ENCODE data around the gene PRKAR2A. TPM values are rescaled to one million over a fixed set of nuclear protein-coding genes. Genes with fewer than 3 reads are reported as not detected.

The PRKAR2A gene
- polyA plus RNA-seq, 2 of the 4 experiments (the other 2 are of a cell fraction), result 15.3 to 17.2 TPM

DNA sequence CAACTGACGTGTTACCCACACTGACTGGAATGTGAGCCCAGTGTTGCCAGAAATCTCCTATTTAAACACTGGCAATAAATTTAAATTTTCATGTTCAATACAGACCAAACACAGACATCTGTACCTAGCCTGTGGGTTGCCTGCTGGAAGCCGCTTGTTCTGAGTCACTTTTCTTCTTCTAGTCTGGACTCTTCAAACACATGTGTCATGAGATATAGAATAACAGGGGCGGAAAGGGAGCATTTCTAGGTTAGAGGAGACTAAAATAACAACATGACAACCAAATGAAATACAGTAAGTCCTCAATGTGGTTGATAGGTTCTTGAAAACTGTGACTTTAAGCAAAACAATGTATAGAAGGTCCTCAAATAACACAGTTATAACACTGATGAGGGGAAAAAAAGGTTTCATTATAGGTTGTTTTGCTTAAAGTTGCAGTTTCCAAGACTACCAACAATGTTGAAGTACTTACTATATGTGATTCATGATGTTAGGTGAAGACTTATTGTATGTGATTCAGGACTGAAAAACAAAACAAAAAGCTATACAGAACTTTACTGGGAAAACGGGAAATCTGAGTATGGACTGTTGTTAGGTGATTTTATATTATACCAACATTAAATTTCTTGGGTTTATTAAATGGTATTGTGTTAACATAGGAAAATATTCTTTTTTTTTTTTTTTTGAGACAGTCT lies 63.1 kb downstream of the PRKAR2A start:
- ATAC-seq (peak in 1 of 2 experiments; percentile 52; a peak in 2 of 6 replicates), FAIRE-seq (no peak), DNase-seq (ENCODE audit: low read depth in 1 of 2, low spot score in 1 of 2) (no peak)
- ChIA-PET CTCF (interaction anchor here (0.7 kb wide), 2 partner anchors 50 to 591 kb away, joined by 3 read pairs; no protein-coding TSS in a partner anchor), POLR2A (no interaction called here)
- WGBS (ENCODE audit: missing lambda C conversion rate), result 80% methylated on average over 4 of the region's 4 CpGs
- Histone ChIP-seq H3K4me1 (no peaks in the 10 kb centered on the region), H3K4me2 (no peak overlapping the region), H3K4me3 (no peak overlapping the region), H3K9me3 (no peaks in the 10 kb centered on the region), H3K27ac (no peak overlapping the region)
- no peak for TF ChIP-seq NR3C1 (IDR thresholded peaks at IDR 0.05)
- TF ChIP-seq RARB (CRISPR knock-in tag; IDR thresholded peaks at IDR 0.05), result no peak
- TF ChIP-seq, protein P1, sequence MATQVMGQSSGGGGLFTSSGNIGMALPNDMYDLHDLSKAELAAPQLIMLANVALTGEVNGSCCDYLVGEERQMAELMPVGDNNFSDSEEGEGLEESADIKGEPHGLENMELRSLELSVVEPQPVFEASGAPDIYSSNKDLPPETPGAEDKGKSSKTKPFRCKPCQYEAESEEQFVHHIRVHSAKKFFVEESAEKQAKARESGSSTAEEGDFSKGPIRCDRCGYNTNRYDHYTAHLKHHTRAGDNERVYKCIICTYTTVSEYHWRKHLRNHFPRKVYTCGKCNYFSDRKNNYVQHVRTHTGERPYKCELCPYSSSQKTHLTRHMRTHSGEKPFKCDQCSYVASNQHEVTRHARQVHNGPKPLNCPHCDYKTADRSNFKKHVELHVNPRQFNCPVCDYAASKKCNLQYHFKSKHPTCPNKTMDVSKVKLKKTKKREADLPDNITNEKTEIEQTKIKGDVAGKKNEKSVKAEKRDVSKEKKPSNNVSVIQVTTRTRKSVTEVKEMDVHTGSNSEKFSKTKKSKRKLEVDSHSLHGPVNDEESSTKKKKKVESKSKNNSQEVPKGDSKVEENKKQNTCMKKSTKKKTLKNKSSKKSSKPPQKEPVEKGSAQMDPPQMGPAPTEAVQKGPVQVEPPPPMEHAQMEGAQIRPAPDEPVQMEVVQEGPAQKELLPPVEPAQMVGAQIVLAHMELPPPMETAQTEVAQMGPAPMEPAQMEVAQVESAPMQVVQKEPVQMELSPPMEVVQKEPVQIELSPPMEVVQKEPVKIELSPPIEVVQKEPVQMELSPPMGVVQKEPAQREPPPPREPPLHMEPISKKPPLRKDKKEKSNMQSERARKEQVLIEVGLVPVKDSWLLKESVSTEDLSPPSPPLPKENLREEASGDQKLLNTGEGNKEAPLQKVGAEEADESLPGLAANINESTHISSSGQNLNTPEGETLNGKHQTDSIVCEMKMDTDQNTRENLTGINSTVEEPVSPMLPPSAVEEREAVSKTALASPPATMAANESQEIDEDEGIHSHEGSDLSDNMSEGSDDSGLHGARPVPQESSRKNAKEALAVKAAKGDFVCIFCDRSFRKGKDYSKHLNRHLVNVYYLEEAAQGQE (IDR thresholded peaks at IDR 0.05), result no peak
- no peak for TF ChIP-seq ZC3H11A (IDR thresholded peaks at IDR 0.05)
- no peak for TF ChIP-seq RAD21 (conservative IDR thresholded peaks at IDR 0.05 in 1 of 2, IDR thresholded peaks at IDR 0.05 in 1 of 2)
- TF ChIP-seq FOSB (CRISPR knock-in tag; IDR thresholded peaks at IDR 0.05), result no peak
- TF ChIP-seq FOSL2 (IDR thresholded peaks at IDR 0.05), result no peak
- TF ChIP-seq FOSL2 (CRISPR knock-in tag; IDR thresholded peaks at IDR 0.05), result no peak
- no peak for TF ChIP-seq CBX2 (IDR thresholded peaks at IDR 0.05; ENCODE audit: borderline replicate concordance, low read depth)
- no peak for TF ChIP-seq ESRRA (IDR thresholded peaks at IDR 0.05; ENCODE audit: borderline replicate concordance, low read length)
- TF ChIP-seq, protein P2, sequence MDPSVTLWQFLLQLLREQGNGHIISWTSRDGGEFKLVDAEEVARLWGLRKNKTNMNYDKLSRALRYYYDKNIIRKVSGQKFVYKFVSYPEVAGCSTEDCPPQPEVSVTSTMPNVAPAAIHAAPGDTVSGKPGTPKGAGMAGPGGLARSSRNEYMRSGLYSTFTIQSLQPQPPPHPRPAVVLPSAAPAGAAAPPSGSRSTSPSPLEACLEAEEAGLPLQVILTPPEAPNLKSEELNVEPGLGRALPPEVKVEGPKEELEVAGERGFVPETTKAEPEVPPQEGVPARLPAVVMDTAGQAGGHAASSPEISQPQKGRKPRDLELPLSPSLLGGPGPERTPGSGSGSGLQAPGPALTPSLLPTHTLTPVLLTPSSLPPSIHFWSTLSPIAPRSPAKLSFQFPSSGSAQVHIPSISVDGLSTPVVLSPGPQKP (IDR thresholded peaks at IDR 0.05; ENCODE audit: low read depth, low read length), result no peak
- TF ChIP-seq CEBPB (IDR thresholded peaks at IDR 0.05), result no peak
- no peak for TF ChIP-seq EHMT2 (IDR thresholded peaks at IDR 0.05; ENCODE audit: low read depth)
- no peak for TF ChIP-seq RFX5 (IDR thresholded peaks at IDR 0.05)
- no peak for TF ChIP-seq JUN (IDR thresholded peaks at IDR 0.05)

DNA sequence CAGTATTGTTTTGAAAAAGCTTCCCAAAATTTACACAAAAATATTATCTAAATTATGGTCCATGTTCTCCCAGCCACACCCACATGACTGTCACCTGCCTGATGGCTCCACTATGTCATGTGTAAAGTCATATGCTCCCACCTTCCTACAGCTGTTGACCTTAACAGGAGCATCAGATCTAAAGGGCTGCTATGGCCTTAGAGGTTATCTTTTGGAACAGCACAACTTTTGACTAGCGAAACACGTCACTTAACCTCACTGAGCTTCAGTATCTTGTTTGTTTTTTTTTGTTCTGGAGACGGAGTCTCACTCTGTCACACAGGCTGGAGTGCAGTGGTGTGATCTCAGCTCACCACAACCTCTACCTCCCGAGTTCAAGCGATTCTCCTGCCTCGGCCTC lies 64.4 kb downstream of the PRKAR2A start:
- FAIRE-seq, result no peak
- no peaks in the 10 kb centered on the region for H3K9me3 ChIP-seq
- TF ChIP-seq ESRRA (IDR thresholded peaks at IDR 0.05; ENCODE audit: borderline replicate concordance, low read length) (no peak), KDM5A (IDR thresholded peaks at IDR 0.05) (no peak)
- no peak overlapping the region for H3K27ac ChIP-seq
- DNase-seq (ENCODE audit: low read depth in 1 of 2, low spot score in 1 of 2), result no peak
- no peaks in the 10 kb centered on the region for H3K4me1 ChIP-seq
- 89% methylated on average over 6 of the region's 6 CpGs for WGBS (ENCODE audit: missing lambda C conversion rate)
- no peak for ATAC-seq
- POLR2A ChIA-PET, result no interaction called here
- no peak overlapping the region for H3K4me3 ChIP-seq
- no peak overlapping the region for H3K4me2 ChIP-seq
- CTCF ChIA-PET, result no interaction called here

DNA sequence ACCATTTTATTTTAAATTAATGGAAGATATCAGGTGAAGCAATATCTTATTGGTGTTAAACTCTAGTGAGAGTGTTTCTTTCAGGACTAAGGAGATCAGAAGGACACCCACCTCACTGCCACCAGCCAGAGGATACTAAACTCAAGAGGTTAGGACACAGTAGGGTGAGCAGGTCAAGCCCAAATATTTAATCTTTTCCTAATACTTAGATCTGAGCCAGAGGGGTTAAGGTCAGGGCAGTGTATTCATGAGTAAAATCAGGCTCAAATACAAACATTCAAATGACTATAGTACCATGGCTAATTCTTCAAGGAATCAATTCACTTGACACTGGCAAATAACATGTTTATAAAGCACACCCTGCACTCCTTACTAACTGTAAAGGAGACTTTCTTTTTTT lies 65.6 kb downstream of the PRKAR2A start:
- Histone ChIP-seq H3K9me3 (no peaks in the 10 kb centered on the region), H3K4me3 (no peak overlapping the region), H3K4me2 (no peak overlapping the region), H3K27ac (no peak overlapping the region), H3K4me1 (no peaks in the 10 kb centered on the region)
- ChIA-PET CTCF (no interaction called here), POLR2A (no interaction called here)
- FAIRE-seq, result no peak
- DNase-seq (ENCODE audit: low read depth in 1 of 2, low spot score in 1 of 2), result no peak
- ATAC-seq, result no peak
- TF ChIP-seq FOSL2 (IDR thresholded peaks at IDR 0.05) (no peak), FOSL2 (CRISPR knock-in tag; IDR thresholded peaks at IDR 0.05) (no peak), JUN (IDR thresholded peaks at IDR 0.05) (no peak), EHF (CRISPR knock-in tag; IDR thresholded peaks at IDR 0.05) (no peak), PHF8 (IDR thresholded peaks at IDR 0.05; ENCODE audit: borderline replicate concordance, low read depth) (no peak), CBX8 (IDR thresholded peaks at IDR 0.05) (no peak), KDM1A (IDR thresholded peaks at IDR 0.05; ENCODE audit: low read depth) (no peak), NPAS2 (CRISPR knock-in tag; IDR thresholded peaks at IDR 0.05; ENCODE audit: borderline replicate concordance) (no peak), CHD4 (IDR thresholded peaks at IDR 0.05; ENCODE audit: borderline replicate concordance) (no peak), NFE2L2 (conservative IDR thresholded peaks at IDR 0.05; ENCODE audit: low read length) (no peak), MAZ (IDR thresholded peaks at IDR 0.05; ENCODE audit: borderline replicate concordance, low read depth, low read length) (no peak), ZSCAN20 (CRISPR knock-in tag; IDR thresholded peaks at IDR 0.05) (no peak)
- TF ChIP-seq, protein P3, sequence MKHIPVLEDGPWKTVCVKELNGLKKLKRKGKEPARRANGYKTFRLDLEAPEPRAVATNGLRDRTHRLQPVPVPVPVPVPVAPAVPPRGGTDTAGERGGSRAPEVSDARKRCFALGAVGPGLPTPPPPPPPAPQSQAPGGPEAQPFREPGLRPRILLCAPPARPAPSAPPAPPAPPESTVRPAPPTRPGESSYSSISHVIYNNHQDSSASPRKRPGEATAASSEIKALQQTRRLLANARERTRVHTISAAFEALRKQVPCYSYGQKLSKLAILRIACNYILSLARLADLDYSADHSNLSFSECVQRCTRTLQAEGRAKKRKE (CRISPR knock-in tag; IDR thresholded peaks at IDR 0.05; ENCODE audit: low read depth), result no peak
- TF ChIP-seq, protein P4, sequence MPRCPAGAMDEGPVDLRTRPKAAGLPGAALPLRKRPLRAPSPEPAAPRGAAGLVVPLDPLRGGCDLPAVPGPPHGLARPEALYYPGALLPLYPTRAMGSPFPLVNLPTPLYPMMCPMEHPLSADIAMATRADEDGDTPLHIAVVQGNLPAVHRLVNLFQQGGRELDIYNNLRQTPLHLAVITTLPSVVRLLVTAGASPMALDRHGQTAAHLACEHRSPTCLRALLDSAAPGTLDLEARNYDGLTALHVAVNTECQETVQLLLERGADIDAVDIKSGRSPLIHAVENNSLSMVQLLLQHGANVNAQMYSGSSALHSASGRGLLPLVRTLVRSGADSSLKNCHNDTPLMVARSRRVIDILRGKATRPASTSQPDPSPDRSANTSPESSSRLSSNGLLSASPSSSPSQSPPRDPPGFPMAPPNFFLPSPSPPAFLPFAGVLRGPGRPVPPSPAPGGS (IDR thresholded peaks at IDR 0.05), result no peak
- TF ChIP-seq, protein P5, sequence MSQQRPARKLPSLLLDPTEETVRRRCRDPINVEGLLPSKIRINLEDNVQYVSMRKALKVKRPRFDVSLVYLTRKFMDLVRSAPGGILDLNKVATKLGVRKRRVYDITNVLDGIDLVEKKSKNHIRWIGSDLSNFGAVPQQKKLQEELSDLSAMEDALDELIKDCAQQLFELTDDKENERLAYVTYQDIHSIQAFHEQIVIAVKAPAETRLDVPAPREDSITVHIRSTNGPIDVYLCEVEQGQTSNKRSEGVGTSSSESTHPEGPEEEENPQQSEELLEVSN (IDR thresholded peaks at IDR 0.05; ENCODE audit: borderline replicate concordance, low read depth), result no peak
